OCI-LY3 (cell line): ENCODE measurements around the gene TTLL5.

Source experiments
- EZH2phosphoT487 ChIP-seq: fragments of 200-600 bp; shearing (Covaris generic); IDR thresholded peaks from 2 replicates; pipeline ENCODE4 v1.6.1; 2018; ENCODE audit warnings: antibody characterized with exemption, mixed run types, low read depth
- TF ChIP-seq, protein P1 (sequence below): fragments of 200-600, 300-600 bp; sonication (generic); IDR thresholded peaks from 2 replicates; pipeline ENCODE4 v1.5.1; 2014; ENCODE audit warnings: antibody characterized with exemption, low read length, low read depth

DNA sequence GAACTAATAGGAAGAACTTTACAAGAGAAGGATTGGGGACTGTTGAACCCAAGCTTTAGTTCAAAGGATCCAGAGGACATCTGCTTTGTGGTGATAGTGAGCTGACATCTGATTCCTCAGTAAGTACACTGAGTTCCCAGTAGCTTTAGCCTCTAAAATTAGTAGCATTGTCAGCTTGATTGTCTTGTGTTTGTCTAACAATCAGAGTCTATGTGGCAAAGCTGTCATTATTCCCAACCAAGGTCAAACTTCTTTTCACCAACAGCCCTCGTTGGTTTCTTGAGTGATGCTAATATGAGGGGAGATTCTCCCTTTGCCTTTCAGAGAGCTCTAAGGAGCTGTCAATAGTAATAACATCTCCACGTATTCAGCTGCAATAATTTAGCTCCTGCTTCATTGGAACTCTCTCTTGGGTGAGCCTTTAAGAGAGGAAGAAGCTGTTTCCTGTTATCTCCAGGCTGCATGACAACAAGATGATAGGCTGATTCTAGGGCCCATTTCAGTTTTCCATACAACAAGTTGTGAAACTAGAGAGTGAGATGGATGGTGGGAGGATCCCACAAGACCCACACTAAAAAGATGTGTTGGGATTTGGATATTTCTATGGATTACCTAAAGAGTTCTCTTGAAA lies 274.1 kb downstream of the TTLL5 start:
- TF ChIP-seq, protein P1, sequence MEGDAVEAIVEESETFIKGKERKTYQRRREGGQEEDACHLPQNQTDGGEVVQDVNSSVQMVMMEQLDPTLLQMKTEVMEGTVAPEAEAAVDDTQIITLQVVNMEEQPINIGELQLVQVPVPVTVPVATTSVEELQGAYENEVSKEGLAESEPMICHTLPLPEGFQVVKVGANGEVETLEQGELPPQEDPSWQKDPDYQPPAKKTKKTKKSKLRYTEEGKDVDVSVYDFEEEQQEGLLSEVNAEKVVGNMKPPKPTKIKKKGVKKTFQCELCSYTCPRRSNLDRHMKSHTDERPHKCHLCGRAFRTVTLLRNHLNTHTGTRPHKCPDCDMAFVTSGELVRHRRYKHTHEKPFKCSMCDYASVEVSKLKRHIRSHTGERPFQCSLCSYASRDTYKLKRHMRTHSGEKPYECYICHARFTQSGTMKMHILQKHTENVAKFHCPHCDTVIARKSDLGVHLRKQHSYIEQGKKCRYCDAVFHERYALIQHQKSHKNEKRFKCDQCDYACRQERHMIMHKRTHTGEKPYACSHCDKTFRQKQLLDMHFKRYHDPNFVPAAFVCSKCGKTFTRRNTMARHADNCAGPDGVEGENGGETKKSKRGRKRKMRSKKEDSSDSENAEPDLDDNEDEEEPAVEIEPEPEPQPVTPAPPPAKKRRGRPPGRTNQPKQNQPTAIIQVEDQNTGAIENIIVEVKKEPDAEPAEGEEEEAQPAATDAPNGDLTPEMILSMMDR: no peak
- no peak for TF ChIP-seq EZH2phosphoT487
